Activated naive CD8-positive, alpha-beta T cell treated with anti-CD3 and anti-CD28 coated beads, Interleukin-2, amount 10 ng/mL, durations not matched to agents 7 days and 5 days (primary cell): ENCODE measurements around the gene OTOF. TPM values are rescaled to one million over a fixed set of nuclear protein-coding genes. Genes with fewer than 3 reads are reported as not detected.

ENCODE experiments used
- ATAC-seq: fragments of 150-1000 bp; cut with Tn5 transposase; one replicate; pipeline ENCODE4 v1.10.0; 2021; ENCODE audit warnings: low read depth, moderate library complexity
- POLR2A ChIA-PET: fragments of 350-600 bp; sonication (Branson Sonifier 250); formaldehyde crosslinking; loops from one replicate; lab custom pipeline; 2021; ENCODE audit warnings: antibody characterized with exemption; lab: Charles Lee
- DNase-seq: peaks from one replicate; pipeline ENCODE4 v3.0.0; 2021
- H3K27ac Mint-ChIP-seq: one replicate; pipeline ENCODE4 v1.8.0; 2022; ENCODE audit warnings: mild to moderate bottlenecking, mixed read lengths
- H3K27me3 Mint-ChIP-seq: one replicate; pipeline ENCODE4 v1.8.0; 2022; ENCODE audit warnings: mild to moderate bottlenecking, moderate library complexity, mixed read lengths
- H3K36me3 Mint-ChIP-seq: one replicate; pipeline ENCODE4 v1.8.0; 2021; ENCODE audit warnings: mild to moderate bottlenecking, mixed read lengths
- H3K4me1 Mint-ChIP-seq: one replicate; pipeline ENCODE4 v1.8.0; 2021; ENCODE audit warnings: mixed read lengths
- H3K4me3 Mint-ChIP-seq: one replicate; pipeline ENCODE4 v1.8.0; 2022; ENCODE audit warnings: mild to moderate bottlenecking, moderate library complexity, mixed read lengths
- H3K9me3 Mint-ChIP-seq: one replicate; pipeline ENCODE4 v1.8.0; 2021; ENCODE audit warnings: mixed read lengths
- total RNA-seq, 2 experiments: library from RNA; stranded (reverse); gene quantifications; one replicate each; pipeline ENCODE4 v1.2.3, GENCODE V29; 2021

OTOF gene
- total RNA-seq, 2 experiments from 2014 or later: 58.0 to 59.9 TPM

GRCh38 chr2:26438526-26438925 is 39.4 kb downstream of the OTOF start:
- H3K9me3 Mint-ChIP-seq: no peaks in the 10 kb centered on the region
- no peak overlapping the region for H3K27ac Mint-ChIP-seq
- no peak overlapping the region for H3K4me3 Mint-ChIP-seq
- DNase-seq (no peak), ATAC-seq (no peak)
- H3K4me1 Mint-ChIP-seq: peaks cover 4% of the 10 kb centered on the region
- peaks cover 20% of the 10 kb centered on the region for H3K27me3 Mint-ChIP-seq
- POLR2A ChIA-PET: no interaction called here
- H3K36me3 Mint-ChIP-seq: no peaks in the 10 kb centered on the region

DNA sequence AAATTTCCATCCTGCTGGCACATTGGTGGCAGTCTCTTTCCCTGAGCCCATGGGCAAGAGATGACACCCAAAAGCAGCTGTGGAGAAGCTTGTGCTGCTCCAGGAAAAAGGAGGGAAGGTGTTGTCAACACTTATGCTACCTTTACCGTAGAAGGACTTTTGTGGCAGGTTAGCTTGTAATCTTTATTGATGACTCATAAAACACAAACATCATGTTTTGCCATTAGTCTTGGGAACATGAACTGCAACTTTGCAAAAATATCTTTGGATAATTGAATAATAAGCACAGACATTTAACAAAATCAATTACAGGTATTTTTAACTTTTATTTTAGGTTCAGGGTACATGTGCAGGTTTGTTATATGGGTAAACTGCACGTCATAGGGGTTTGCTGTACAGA is 42.8 kb downstream of the OTOF start:
- ATAC-seq: no peak
- Mint-ChIP-seq H3K27ac (no peak overlapping the region), H3K4me1 (peaks cover 4% of the 10 kb centered on the region), H3K9me3 (no peaks in the 10 kb centered on the region), H3K36me3 (no peaks in the 10 kb centered on the region), H3K27me3 (peaks cover 20% of the 10 kb centered on the region), H3K4me3 (no peak overlapping the region)
- POLR2A ChIA-PET: no interaction called here
- DNase-seq: no peak

GRCh38 chr2:26432859-26433258 is 45.1 kb downstream of the OTOF start:
- no peak for DNase-seq
- no peak overlapping the region for H3K4me3 Mint-ChIP-seq
- no peak for ATAC-seq
- H3K4me1 Mint-ChIP-seq: no peaks in the 10 kb centered on the region
- POLR2A ChIA-PET: no interaction called here
- H3K27ac Mint-ChIP-seq: no peak overlapping the region
- no peaks in the 10 kb centered on the region for H3K36me3 Mint-ChIP-seq
- H3K9me3 Mint-ChIP-seq: no peaks in the 10 kb centered on the region
- H3K27me3 Mint-ChIP-seq: peaks cover 10% of the 10 kb centered on the region

GRCh38 chr2:26432363-26432762 is 45.6 kb downstream of the OTOF start:
- DNase-seq: no peak
- Mint-ChIP-seq H3K4me3 (no peak overlapping the region), H3K36me3 (no peaks in the 10 kb centered on the region), H3K27ac (no peak overlapping the region), H3K4me1 (no peaks in the 10 kb centered on the region), H3K9me3 (no peaks in the 10 kb centered on the region), H3K27me3 (peaks cover 11% of the 10 kb centered on the region)
- POLR2A ChIA-PET: no interaction called here
- no peak for ATAC-seq

GRCh38 chr2:26430826-26431225 is 47.1 kb downstream of the OTOF start:
- DNase-seq: no peak
- no peak for ATAC-seq
- H3K27ac Mint-ChIP-seq: no peak overlapping the region
- H3K9me3 Mint-ChIP-seq: no peaks in the 10 kb centered on the region
- no peaks in the 10 kb centered on the region for H3K36me3 Mint-ChIP-seq
- peaks cover 10% of the 10 kb centered on the region for H3K27me3 Mint-ChIP-seq
- no peak overlapping the region for H3K4me3 Mint-ChIP-seq
- POLR2A ChIA-PET: no interaction called here
- no peaks in the 10 kb centered on the region for H3K4me1 Mint-ChIP-seq

DNA sequence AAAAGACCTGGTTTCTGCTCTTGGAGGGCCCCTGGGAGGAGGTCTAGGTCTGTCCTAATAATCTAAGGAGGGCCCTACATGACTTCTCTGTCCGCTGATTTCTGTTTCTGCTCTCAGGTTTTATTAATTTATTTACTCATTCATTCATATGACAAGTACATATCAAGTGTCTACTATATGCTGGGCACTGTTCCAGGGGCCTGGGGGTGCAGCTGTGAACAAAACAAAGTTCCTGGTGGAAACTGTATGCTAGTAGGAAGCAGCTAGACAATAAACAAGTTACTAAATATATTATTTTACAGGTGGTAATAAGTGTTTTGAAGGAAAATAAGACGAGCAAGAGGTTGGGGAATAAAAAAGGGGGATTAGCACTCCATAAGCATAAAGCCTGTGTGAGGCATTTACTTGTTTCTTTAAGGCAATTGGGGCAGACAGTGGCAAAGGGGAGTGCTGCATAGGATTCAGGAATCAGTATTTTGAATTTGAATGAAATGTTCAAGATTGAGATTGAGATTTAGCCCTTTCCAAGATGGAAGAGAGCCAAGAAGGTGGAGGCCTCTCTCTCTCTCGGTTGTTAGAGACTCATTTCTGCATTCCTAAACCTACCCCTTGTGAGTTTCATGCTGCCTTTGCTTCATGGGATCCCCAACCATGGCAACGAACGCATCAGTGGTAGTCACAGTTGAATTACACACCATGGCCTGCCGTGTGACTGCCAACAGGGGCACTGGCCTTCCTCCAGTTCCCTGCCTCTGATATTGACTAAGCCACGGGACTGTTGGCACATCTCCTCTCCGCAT is 47.9 kb downstream of the OTOF start:
- DNase-seq (no peak), ATAC-seq (no peak)
- Mint-ChIP-seq H3K36me3 (no peaks in the 10 kb centered on the region), H3K4me3 (no peak overlapping the region), H3K27me3 (peaks cover 10% of the 10 kb centered on the region), H3K9me3 (no peaks in the 10 kb centered on the region), H3K27ac (no peak overlapping the region), H3K4me1 (peaks cover 1% of the 10 kb centered on the region)
- POLR2A ChIA-PET: no interaction called here

DNA sequence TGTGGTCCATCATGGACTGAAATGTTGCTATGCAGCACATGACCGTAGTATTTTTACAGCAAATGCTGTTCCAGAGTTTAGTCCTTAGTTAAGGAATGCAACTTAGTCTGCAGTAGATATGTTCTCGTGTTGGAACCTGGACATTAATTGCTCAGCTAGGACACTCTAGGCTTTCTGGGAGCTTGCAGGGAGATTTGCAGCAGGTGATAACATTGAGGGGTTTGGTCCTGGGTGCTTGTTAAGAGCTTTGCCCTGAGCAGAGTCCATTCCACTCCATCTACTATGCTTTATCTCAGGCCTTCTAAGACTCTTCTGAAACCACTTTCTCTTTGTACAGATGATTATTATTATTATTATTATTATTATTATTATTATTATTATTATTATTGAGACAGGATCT is 49.1 kb downstream of the OTOF start:
- POLR2A ChIA-PET: no interaction called here
- H3K27me3 Mint-ChIP-seq: peaks cover 11% of the 10 kb centered on the region
- no peak for DNase-seq
- no peaks in the 10 kb centered on the region for H3K36me3 Mint-ChIP-seq
- no peak for ATAC-seq
- no peaks in the 10 kb centered on the region for H3K9me3 Mint-ChIP-seq
- H3K4me3 Mint-ChIP-seq: no peak overlapping the region
- peaks cover 4% of the 10 kb centered on the region for H3K4me1 Mint-ChIP-seq
- no peak overlapping the region for H3K27ac Mint-ChIP-seq

- Mint-ChIP-seq H3K27me3 (peaks cover 21% of the 10 kb centered on the region), H3K4me1 (peaks cover 4% of the 10 kb centered on the region), H3K36me3 (no peaks in the 10 kb centered on the region), H3K4me3 (no peak overlapping the region), H3K9me3 (no peaks in the 10 kb centered on the region), H3K27ac (no peak overlapping the region)
- ATAC-seq: no peak
- no peak for DNase-seq
- POLR2A ChIA-PET: no interaction called here
Observed at GRCh38 chr2:26424221-26424620, 53.7 kb downstream of the OTOF start.

GRCh38 chr2:26423750-26424149 is 54.2 kb downstream of the OTOF start:
- Mint-ChIP-seq H3K4me1 (peaks cover 4% of the 10 kb centered on the region), H3K9me3 (no peaks in the 10 kb centered on the region), H3K27ac (no peak overlapping the region), H3K27me3 (peaks cover 22% of the 10 kb centered on the region), H3K4me3 (no peak overlapping the region), H3K36me3 (no peaks in the 10 kb centered on the region)
- ATAC-seq (no peak), DNase-seq (no peak)
- POLR2A ChIA-PET: no interaction called here

DNA sequence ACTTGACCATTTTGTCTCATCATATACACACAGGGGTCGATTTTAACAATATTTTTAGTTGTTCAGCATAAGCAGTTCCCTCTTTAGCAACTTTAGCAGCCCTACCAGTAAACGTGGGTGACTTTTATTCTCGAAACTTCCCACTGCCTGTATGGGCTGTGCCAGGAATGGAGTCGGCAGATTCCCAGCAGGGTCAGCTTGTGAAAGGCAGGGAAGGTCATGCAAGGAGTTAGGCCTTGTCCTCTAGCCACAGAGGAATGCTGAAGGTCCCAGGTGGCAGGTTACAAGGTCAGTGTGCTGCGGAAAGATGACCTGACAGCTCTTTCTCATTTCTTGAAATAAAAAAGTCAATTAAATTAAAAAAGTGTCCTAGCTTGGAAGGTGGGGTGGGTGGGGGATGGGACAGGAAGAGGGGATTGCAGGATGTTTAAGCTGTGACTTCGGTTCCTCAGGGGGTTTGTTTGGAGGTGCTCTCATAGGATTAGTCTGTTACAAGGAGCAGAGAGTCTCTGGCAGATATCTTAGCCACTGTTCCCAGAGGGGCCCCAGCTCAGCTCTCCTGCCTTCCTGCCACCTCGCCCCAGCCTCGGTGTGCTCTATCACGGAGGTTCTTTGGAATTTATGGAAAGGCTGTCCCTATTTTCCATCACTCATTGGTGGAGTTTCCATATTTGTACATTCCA is 54.8 kb downstream of the OTOF start:
- H3K36me3 Mint-ChIP-seq: no peaks in the 10 kb centered on the region

GRCh38 chr2:26421961-26422360 is 56.0 kb downstream of the OTOF start:
- Mint-ChIP-seq H3K4me1 (peaks cover 4% of the 10 kb centered on the region), H3K4me3 (no peak overlapping the region), H3K36me3 (no peaks in the 10 kb centered on the region), H3K9me3 (no peaks in the 10 kb centered on the region), H3K27me3 (peaks cover 29% of the 10 kb centered on the region), H3K27ac (no peak overlapping the region)
- POLR2A ChIA-PET: no interaction called here
- DNase-seq (no peak), ATAC-seq (no peak)

More for the DNA sequence above, 54.8 kb downstream of the OTOF start:
- DNase-seq (no peak), ATAC-seq (no peak)
- Mint-ChIP-seq H3K4me1 (peaks cover 4% of the 10 kb centered on the region), H3K27ac (no peak overlapping the region), H3K4me3 (no peak overlapping the region), H3K9me3 (no peaks in the 10 kb centered on the region), H3K27me3 (peaks cover 24% of the 10 kb centered on the region)
- POLR2A ChIA-PET: no interaction called here

DNA sequence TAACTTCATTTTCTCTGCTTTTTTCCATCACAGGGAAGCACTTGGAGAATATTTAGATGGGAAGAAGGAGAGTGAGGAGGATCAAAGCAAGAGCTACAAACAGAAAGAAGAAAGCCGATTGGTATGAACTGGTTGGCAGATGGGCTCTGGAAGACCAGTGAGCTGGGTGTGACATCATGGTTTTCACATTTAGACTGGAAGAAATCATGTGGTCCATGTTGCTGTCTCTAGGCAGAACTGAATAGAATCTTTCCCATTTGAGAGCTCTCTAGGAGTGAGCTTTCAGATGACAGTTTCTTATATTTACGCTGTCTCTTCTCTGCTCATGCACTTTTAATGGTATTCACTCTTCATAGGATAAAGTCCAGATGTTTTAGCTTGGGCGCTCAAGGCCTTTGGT is 63.6 kb downstream of the OTOF start:
- Mint-ChIP-seq H3K27ac (no peak overlapping the region), H3K36me3 (peaks cover 2% of the 10 kb centered on the region), H3K27me3 (peaks cover 22% of the 10 kb centered on the region), H3K9me3 (peaks cover 1% of the 10 kb centered on the region), H3K4me1 (peaks cover 12% of the 10 kb centered on the region), H3K4me3 (no peak overlapping the region)
- POLR2A ChIA-PET: no interaction called here
- DNase-seq (no peak), ATAC-seq (no peak)

DNA sequence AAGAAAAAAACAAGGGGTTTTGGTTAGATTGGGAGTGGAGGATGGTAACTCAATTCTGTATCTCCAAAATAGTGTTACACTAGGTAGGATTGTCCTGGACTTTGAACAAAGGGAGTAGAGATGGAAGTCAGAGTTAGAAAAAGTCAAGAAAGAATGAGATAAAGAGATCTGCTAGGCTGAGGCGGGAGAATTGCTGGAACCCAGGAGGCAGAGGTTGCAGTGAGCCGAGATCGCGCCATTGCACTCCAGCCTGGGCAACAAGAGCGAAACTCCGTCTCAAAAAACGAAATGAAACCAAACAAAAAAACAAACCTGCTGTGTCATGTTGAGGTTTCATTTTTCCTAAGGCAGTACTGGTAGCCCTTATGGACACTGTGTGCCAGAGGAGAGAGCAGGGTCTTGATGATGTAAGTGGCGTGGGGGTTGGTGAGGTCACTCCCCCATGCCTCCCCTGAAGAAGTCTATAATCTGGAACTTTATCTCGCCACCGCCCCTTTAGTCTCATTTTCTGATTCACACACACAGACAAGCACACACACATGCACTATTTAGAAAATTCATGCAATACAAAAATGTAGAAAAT is 65.7 kb downstream of the OTOF start:
- H3K4me3 Mint-ChIP-seq: peak overlapping the region; percentile 77
- POLR2A ChIA-PET: no interaction called here
- peaks cover 22% of the 10 kb centered on the region for H3K27me3 Mint-ChIP-seq
- H3K4me1 Mint-ChIP-seq: peaks cover 12% of the 10 kb centered on the region
- peaks cover 1% of the 10 kb centered on the region for H3K9me3 Mint-ChIP-seq
- H3K36me3 Mint-ChIP-seq: peaks cover 2% of the 10 kb centered on the region
- H3K27ac Mint-ChIP-seq: peak overlapping the region; percentile 72
- DNase-seq: no peak
- ATAC-seq: peak; percentile 39

GRCh38 chr2:26411419-26411818 is 66.5 kb downstream of the OTOF start:
- POLR2A ChIA-PET: no interaction called here
- H3K36me3 Mint-ChIP-seq: peaks cover 2% of the 10 kb centered on the region
- peak overlapping the region; percentile 77 for H3K4me3 Mint-ChIP-seq
- peaks cover 1% of the 10 kb centered on the region for H3K9me3 Mint-ChIP-seq
- ATAC-seq (no peak), DNase-seq (no peak)
- H3K27ac Mint-ChIP-seq: no peak overlapping the region
- peaks cover 12% of the 10 kb centered on the region for H3K4me1 Mint-ChIP-seq
- H3K27me3 Mint-ChIP-seq: peaks cover 19% of the 10 kb centered on the region
